IPS-15b (cell line): ENCODE results near the gene COQ8A.

Experiments
- H3K27me3 ChIP-seq: one replicate; pipeline ENCODE4 v1.6.1; 2013; ENCODE audit warnings: low read length; ENCODE audit not compliant: control insufficient read depth, insufficient read depth
- H3K36me3 ChIP-seq: one replicate; pipeline ENCODE4 v1.6.1; 2013; ENCODE audit warnings: low read length; ENCODE audit not compliant: control insufficient read depth, insufficient read depth
- H3K4me1 ChIP-seq: one replicate; pipeline ENCODE4 v1.6.1; 2013; ENCODE audit warnings: mild to moderate bottlenecking, low read length; ENCODE audit not compliant: control insufficient read depth, insufficient read depth
- H3K4me3 ChIP-seq: one replicate; pipeline ENCODE4 v1.5.1; 2013; ENCODE audit warnings: low read depth, low read length
- H3K9ac ChIP-seq: one replicate; pipeline ENCODE4 v1.6.1; 2013; ENCODE audit warnings: low read depth, mild to moderate bottlenecking, low read length
- H3K9me3 ChIP-seq: one replicate; pipeline ENCODE4 v1.6.1; 2013; ENCODE audit warnings: mild to moderate bottlenecking, low read length; ENCODE audit not compliant: control insufficient read depth, insufficient read depth

COQ8A gene

DNA sequence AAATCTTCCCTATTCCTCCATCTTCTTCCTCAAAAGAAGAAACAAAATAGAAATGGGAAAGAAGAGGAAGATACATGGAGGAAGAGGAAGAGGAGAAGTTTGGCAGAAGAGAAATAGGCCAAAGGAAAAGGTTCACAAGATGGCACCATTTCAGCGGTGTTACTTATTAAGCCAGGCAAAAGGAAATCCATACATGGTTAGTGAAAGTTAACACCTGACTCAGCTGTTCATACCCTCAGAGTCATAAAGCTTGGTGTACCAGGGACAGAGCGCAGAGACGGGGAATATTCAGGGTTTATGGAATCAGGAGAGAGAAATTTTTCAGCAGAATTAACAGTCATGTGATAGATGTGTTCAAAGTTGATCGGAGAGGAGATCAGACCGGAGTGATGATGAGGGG is 70.6 kb downstream of the COQ8A start:
- no peaks in the 10 kb centered on the region for H3K4me1 ChIP-seq
- H3K27me3 ChIP-seq = no peaks in the 10 kb centered on the region
- no peaks in the 10 kb centered on the region for H3K9me3 ChIP-seq
- H3K36me3 ChIP-seq = no peaks in the 10 kb centered on the region
- H3K9ac ChIP-seq = no peak overlapping the region
- H3K4me3 ChIP-seq = no peak overlapping the region

DNA sequence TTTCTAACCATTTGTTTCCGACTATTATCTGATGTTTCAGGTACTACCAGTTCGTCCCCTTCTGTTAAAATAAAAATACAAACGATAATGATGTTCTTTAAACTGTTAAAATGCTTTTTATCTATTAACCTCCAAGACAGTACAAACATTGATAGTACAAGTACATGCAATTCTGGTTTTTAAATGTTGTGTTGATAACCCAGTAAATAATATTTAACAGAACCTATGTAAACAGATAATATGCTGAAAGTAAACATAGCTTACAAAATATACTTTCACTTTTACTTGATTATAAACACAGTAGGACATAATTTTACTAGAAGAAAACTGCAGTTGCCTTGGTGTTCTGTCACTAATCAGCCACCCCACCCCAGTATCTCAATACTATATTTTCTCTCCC is 76.9 kb downstream of the COQ8A start:
- H3K9ac ChIP-seq = no peak overlapping the region
- no peak overlapping the region for H3K4me3 ChIP-seq
- H3K36me3 ChIP-seq = no peaks in the 10 kb centered on the region
- no peaks in the 10 kb centered on the region for H3K27me3 ChIP-seq
- H3K9me3 ChIP-seq = no peaks in the 10 kb centered on the region
- no peaks in the 10 kb centered on the region for H3K4me1 ChIP-seq

DNA sequence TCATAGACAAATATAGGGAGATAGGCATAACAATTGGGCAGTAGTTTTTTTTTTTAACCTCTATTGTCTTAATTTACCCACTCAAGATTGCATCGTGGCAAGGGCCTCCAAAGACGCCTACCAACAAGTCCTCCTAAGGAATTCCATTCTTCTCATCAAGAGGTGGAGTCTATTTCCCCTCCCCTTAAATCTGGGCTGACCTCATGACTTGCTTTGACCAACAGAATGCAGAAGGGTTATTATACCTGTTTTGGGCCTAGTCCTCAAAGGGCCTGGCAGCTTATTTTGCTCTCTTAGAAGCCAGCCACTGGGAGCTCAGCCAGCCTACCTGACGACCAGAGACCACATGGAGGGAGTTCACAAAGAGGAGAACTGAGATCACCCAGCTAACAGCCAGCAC is 92.3 kb downstream of the COQ8A start:
- Histone ChIP-seq H3K4me3 (no peak overlapping the region), H3K9me3 (no peaks in the 10 kb centered on the region), H3K4me1 (no peaks in the 10 kb centered on the region), H3K36me3 (peaks cover 4% of the 10 kb centered on the region), H3K9ac (no peak overlapping the region), H3K27me3 (no peaks in the 10 kb centered on the region)

GRCh38 chr1:227033880-227034279 is 93.8 kb downstream of the COQ8A start:
- Histone ChIP-seq H3K9me3 (no peaks in the 10 kb centered on the region), H3K27me3 (no peaks in the 10 kb centered on the region), H3K9ac (no peak overlapping the region), H3K36me3 (no peaks in the 10 kb centered on the region), H3K4me1 (no peaks in the 10 kb centered on the region), H3K4me3 (no peak overlapping the region)

DNA sequence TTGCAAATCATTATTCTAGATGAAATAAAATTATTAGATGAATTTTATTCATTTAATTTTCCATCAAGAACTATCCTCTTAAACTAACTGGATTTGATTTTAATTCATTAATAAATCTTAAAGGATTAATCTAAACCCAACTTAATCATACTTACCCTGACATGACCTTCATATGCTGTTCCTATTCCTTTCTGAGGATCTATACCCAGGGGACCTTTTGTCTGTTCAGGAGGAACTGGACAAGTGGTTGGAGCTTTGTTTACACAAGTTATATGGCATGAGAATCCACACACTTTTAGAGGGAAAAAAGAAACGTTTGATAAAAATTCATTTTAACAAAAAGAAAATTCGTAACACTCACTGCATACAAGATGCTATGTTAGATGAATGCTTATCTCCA is 95.2 kb downstream of the COQ8A start:
- no peaks in the 10 kb centered on the region for H3K27me3 ChIP-seq
- no peaks in the 10 kb centered on the region for H3K9me3 ChIP-seq
- no peak overlapping the region for H3K9ac ChIP-seq
- no peak overlapping the region for H3K4me3 ChIP-seq
- H3K4me1 ChIP-seq = no peaks in the 10 kb centered on the region
- H3K36me3 ChIP-seq = no peaks in the 10 kb centered on the region

DNA sequence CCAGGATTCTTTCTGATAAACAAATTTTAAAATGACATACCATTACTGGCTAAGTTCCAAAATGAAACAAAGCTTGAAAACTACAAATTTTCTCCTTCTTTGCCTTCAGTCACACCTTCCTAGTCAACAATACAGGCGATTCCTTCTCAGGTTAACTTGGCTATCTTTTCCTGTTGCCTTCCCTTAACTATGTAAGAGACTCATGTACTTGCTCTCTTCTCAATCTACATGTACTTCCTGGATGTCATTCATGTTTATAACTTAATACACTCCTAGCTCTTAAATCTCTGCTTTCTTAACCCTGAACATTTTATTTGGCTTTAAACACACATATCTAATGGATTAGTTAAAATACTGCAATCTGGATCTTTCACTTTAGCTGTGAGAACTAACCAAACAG is 97.0 kb downstream of the COQ8A start:
- H3K9ac ChIP-seq = no peak overlapping the region
- H3K27me3 ChIP-seq = no peaks in the 10 kb centered on the region
- no peak overlapping the region for H3K4me3 ChIP-seq
- no peaks in the 10 kb centered on the region for H3K4me1 ChIP-seq
- H3K36me3 ChIP-seq = no peaks in the 10 kb centered on the region
- H3K9me3 ChIP-seq = no peaks in the 10 kb centered on the region
